HEK293T (cell line): ENCODE results near the gene MDFIC2.

Experiments used
- BHLHE40 ChIP-seq: fragments of 450-650 bp; IDR thresholded peaks from 2 replicates; pipeline ENCODE4 v1.6.1; 2016; ENCODE audit warnings: mild to moderate bottlenecking, moderate library complexity, borderline replicate concordance
- CTBP1 ChIP-seq: fragments of 450-650 bp; IDR thresholded peaks from 2 replicates; pipeline ENCODE4 v1.6.1; 2016; ENCODE audit warnings: borderline replicate concordance
- ELF4 ChIP-seq: fragments of 450-650 bp; IDR thresholded peaks from 2 replicates; pipeline ENCODE4 v1.6.1; 2017; ENCODE audit warnings: antibody characterized with exemption
- FOXA1 ChIP-seq: fragments of 450-650 bp; IDR thresholded peaks from 2 replicates; pipeline ENCODE4 v1.6.1; 2016; ENCODE audit warnings: mild to moderate bottlenecking
- FOXK2 ChIP-seq: fragments of 450-650 bp; IDR thresholded peaks from 2 replicates; pipeline ENCODE4 v1.6.1; 2016; ENCODE audit warnings: mild to moderate bottlenecking
- FOXM1 ChIP-seq: fragments of 450-650 bp; IDR thresholded peaks from 2 replicates; pipeline ENCODE4 v1.6.1; 2017; ENCODE audit warnings: mild to moderate bottlenecking, borderline replicate concordance
- HDGF ChIP-seq: fragments of 450-650 bp; IDR thresholded peaks from 2 replicates; pipeline ENCODE4 v1.6.1; 2017; ENCODE audit warnings: antibody characterized with exemption, borderline replicate concordance
- LEF1 ChIP-seq: fragments of 450-650 bp; IDR thresholded peaks from 2 replicates; pipeline ENCODE4 v1.6.1; 2017; ENCODE audit warnings: mild to moderate bottlenecking, borderline replicate concordance
- PKNOX1 ChIP-seq: fragments of 450-650 bp; IDR thresholded peaks from 2 replicates; pipeline ENCODE4 v1.6.1; 2016
- SP1 ChIP-seq: fragments of 450-650 bp; IDR thresholded peaks from 2 replicates; pipeline ENCODE4 v1.6.1; 2017
- SUZ12 ChIP-seq: fragments of 450-650 bp; IDR thresholded peaks from 2 replicates; pipeline ENCODE4 v1.6.1; 2016; ENCODE audit warnings: mild to moderate bottlenecking
- TARDBP ChIP-seq: fragments of 450-650 bp; IDR thresholded peaks from 2 replicates; pipeline ENCODE4 v1.6.1; 2016
- ZNF384 ChIP-seq: fragments of 450-650 bp; IDR thresholded peaks from 2 replicates; pipeline ENCODE4 v1.6.1; 2016

- TF ChIP-seq SUZ12 (no peak), TARDBP (no peak), FOXA1 (no peak), FOXK2 (no peak), CTBP1 (no peak), PKNOX1 (no peak), SP1 (no peak), HDGF (no peak), ELF4 (no peak), BHLHE40 (no peak), ZNF384 (no peak), FOXM1 (no peak), LEF1 (no peak)
Observed at GRCh38 chr3:70185661-70186060, 126.8 kb downstream of the MDFIC2 start.
